Activated T-helper 1 cell treated with Interleukin-2 at 50 U/mL for 16 hours (primary cell): Measurements from ENCODE around the gene RPP40.

Source experiments
- DNase-seq: peaks from one replicate; pipeline ENCODE4 v3.0.0-alpha.2; 2020; ENCODE audit warnings: low read depth

Gene RPP40

GRCh38 chr6:4969609-4970285, 34.1 kb downstream of the RPP40 start:
- no peak for DNase-seq

GRCh38 chr6:4967301-4968030, 36.4 kb downstream of the RPP40 start:
- no peak for DNase-seq

- DNase-seq, result no peak
These were observed 38.1 kb downstream of the RPP40 start for GRCh38 chr6:4965562-4966389.

- DNase-seq, result no peak
These were observed 38.9 kb downstream of the RPP40 start for GRCh38 chr6:4964675-4965561.

GRCh38 chr6:4962905-4963304, 40.9 kb downstream of the RPP40 start:
- no peak for DNase-seq

- no peak for DNase-seq
These were observed 42.3 kb downstream of the RPP40 start for GRCh38 chr6:4961322-4962168.

GRCh38 chr6:4958624-4959023, 45.2 kb downstream of the RPP40 start:
- DNase-seq, result no peak

GRCh38 chr6:4957521-4958231, 46.2 kb downstream of the RPP40 start:
- DNase-seq, result no peak

- no peak for DNase-seq
These were observed 47.2 kb downstream of the RPP40 start for GRCh38 chr6:4956625-4957024.

GRCh38 chr6:4953440-4953839, 50.4 kb downstream of the RPP40 start:
- DNase-seq, result no peak

GRCh38 chr6:4950836-4951533, 52.9 kb downstream of the RPP40 start:
- DNase-seq, result no peak

- no peak for DNase-seq
These were observed 53.8 kb downstream of the RPP40 start for GRCh38 chr6:4950076-4950475.

- DNase-seq, result no peak
These were observed 54.9 kb downstream of the RPP40 start for GRCh38 chr6:4948781-4949450.

- no peak for DNase-seq
These were observed 56.1 kb downstream of the RPP40 start for GRCh38 chr6:4947716-4948115.

- no peak for DNase-seq
These were observed 57.3 kb downstream of the RPP40 start for GRCh38 chr6:4946521-4946920.
